GM21367 (cell line): ENCODE results near the gene C1orf198.

ENCODE experiments used
- ATAC-seq: cut with Tn5 transposase; IDR thresholded peaks from one replicate; pipeline ENCODE4 v1.9.1; 2021; ENCODE audit not compliant: unreplicated experiment

The C1orf198 gene

DNA sequence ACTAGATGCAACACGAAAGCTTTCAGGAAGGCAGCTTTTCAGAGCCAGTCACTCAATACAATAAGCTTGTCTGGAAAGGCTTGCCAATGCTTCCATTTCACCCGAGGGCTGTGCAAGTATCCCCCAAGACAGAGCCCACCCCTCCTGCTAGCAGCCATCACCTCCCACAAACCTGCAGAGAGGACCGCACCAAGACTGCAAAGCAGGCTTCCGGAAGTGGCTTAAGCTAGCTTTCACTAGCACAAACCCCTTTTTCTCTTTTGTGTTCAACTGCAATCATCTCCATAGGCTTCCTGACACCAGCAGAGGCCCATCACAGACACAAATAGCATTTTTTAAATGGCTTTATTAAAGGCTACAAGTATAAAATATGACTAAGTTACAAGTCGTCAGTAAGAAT lies 31.5 kb downstream of the C1orf198 start:
- ATAC-seq: no peak

DNA sequence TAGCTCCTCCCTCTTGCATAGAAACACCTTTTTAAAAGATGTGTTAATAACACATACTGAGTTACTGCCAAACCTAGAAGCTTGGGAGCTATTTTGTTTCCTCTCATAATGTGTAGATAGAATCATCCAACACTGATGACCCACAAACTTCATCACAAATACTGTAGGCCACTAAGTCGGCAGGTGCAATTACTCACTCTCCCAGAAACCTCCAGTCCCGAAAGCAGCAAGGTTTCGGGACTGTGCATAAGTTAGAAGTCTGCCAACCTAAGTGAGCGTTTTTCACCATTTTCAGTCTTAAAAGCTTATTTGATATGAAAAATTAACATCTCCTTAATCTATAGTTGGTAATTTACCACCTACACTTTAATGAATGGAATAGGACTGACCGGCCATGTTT lies 32.0 kb downstream of the C1orf198 start:
- ATAC-seq: no peak

DNA sequence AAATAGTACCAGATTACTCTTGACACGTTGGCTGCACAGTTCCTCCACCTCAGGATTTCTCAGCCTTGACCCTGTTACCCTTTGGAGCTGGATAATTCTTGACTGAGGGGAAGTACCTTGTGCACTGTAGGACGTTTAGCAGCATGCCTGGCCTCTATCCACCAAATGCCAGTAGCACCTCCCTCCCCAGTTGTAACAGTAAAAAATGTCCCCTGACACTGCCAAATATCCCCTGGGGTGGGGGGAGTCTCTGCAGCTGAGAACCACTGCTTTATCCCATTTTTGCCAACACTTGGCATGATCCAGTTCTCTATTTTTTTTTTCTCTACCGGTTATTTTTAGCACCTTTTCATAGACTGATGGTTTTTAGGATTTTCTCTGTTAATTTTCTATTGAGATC lies 34.0 kb downstream of the C1orf198 start:
- ATAC-seq: no peak

DNA sequence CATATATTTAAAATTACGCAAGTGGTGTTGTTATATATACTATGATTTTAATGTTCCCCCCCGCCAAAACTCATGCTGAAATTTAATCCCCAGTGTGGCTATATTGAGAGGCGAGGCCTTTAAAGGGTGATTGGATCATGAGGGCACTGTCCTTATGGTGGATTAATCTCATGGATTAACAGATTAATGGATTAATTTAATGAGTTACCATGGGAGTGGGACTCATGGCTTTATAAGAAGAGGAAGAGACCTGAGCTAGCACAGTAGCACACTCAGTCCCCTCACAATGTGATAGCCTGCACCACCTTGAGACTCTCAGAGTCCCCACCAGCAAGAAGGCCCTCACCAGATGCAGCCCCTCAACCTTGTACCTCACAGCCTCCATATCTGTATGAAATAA lies 34.8 kb downstream of the C1orf198 start:
- no peak for ATAC-seq

DNA sequence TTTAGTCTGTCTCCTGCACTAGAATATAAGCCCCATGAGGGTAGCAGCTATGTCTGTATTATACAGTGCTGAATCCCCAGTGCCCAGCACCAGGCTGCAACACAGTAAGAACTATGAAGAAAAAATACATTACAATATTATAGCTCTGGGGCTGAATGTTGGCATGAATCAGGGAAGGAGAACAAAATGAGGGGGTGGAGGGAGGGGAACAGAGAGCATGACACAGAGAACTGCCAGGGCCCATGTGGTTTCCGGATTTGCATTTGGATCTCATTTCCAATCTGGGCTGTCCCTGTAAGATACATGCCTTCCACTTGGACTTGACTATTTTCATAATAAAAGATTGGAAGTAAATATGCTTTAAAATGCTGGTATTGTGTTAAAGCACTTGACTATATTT lies 35.8 kb downstream of the C1orf198 start:
- ATAC-seq: no peak

DNA sequence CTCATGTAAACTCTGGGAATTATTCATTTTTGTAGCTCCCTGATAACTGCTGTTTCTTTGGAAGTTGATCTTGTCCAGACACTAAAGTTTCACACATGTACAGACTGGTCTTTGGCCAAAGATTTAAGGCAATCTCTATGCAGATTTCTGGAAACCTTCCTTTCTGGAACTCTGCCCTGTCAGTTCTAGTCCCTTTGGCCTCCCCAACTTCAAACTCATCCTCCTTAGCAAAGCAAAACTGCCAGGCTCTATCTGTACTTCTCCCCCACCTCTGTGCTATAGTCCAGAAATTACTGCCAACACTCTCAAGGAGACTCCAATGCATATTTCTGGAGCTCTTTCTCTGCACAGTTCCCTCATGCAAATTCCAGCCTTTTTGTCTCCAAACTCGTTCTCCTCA lies 36.5 kb downstream of the C1orf198 start:
- ATAC-seq: no peak

DNA sequence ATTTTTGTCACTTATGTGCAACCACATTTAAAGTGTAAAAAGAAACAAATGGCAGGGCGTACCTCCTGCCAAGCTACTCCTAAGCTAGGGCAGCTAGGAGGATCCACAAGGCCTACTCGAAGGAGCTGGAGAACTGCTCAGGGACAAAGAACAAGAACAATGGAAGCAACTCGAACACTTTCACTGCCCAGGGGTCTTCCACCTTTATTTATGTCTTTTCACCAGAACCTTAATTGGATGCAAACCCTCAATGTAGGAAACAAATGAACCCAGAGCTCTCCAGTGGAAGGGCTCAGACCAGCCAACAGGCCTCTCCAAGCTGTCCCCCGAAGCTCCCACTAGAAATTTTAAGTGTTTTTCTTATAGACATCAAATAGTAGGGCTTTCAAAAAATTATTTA lies 39.9 kb downstream of the C1orf198 start:
- ATAC-seq: no peak

DNA sequence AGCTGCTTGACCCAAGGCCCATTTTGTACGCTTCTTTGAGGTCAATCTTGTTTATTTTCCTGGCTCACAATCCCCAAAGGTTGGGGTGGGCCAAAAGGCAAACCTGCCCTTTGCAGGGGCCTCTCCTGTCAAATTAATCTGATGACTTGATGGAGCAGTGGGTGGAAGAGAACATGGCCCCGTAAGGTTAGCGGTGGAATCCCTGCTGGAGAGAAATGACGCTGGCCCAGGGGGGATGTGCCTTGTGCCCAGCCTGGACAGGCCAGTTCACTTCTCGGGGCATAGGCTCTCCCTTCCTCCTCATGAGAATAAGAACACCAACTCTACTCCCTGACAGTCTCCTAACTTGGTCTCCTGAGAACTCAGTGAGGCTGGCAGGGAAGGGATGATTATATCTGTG lies 40.5 kb downstream of the C1orf198 start:
- ATAC-seq: no peak

DNA sequence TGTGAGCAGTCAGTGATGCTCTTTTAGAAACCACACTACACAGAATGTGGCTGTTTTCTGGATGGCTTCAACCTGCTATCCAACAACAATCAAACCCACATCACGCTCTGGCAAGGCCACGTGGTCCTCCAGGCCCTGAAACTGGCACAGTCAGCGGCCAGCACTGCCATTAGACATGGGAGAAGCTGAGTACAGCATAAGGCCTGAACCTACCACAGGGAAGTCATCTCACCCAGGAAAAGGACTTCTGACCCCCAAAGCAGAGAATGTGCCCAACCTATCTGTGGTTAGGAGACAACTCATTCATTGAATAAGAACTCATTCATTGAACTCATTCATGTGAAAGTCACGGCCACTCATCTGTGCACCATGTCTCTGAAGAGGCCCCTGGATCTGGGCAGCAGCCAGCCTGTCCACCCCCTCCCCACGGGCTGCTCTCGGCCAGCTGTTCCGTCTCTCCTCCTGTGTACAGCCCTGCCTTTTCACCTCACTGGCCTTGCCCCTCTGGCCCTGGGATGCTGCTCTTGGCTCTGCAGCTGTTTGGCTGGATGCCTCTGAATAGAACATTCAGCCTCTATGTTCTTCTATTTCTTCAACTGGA lies 41.1 kb downstream of the C1orf198 start:
- ATAC-seq: no peak

DNA sequence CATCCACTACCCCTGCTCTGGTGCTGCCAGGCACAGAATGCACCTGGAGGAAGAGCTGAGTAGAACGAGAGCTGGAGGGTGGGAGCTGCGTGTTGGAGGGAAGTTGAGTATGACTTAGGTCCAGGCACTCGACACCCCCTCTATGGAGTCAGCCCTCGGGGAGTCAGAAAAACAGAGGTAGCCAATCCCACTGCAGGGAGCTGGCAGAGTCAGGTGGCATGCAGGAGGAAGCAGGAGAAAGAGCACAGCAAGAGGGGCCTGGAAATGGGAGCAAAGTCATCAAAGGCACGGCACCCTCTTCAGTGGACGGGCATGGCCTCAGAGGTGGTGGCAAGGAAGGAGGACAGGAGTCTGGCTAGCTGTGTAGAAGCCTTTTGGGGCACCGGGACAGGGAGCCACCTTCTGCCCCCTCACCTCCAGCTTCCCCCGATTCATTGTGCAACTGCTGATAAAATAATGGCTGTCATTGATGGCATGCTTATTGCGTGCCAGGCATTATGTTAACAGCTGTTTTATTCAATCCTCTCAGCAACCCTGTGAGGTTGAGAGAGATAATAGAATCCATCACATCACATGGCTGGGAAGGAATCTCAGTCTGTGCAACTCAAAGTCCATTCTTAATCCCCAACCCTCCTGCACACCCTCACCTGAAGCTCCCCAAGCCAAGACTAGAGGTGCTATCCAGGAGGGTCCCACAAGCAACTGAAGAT lies 42.0 kb downstream of the C1orf198 start:
- ATAC-seq: no peak

DNA sequence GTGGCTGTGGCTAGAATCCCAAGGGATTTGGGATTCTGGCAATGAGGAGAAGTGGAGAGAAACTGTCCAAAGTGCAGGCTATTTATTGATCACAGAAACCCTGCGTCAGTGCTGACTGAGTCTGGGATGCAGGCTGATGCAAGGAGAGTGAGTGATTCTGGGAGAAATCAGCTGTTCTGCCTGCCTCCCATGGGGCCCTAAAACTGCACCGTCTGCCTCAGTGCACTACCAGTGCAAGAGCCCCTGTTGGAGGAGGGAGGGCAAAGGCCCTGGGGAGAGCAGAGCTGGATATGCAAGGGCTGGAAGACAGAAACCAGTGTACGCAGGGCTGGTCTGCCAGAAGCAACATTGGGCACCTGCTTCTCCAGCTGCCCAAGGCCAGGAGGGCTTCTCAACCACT lies 42.6 kb downstream of the C1orf198 start:
- ATAC-seq: no peak

DNA sequence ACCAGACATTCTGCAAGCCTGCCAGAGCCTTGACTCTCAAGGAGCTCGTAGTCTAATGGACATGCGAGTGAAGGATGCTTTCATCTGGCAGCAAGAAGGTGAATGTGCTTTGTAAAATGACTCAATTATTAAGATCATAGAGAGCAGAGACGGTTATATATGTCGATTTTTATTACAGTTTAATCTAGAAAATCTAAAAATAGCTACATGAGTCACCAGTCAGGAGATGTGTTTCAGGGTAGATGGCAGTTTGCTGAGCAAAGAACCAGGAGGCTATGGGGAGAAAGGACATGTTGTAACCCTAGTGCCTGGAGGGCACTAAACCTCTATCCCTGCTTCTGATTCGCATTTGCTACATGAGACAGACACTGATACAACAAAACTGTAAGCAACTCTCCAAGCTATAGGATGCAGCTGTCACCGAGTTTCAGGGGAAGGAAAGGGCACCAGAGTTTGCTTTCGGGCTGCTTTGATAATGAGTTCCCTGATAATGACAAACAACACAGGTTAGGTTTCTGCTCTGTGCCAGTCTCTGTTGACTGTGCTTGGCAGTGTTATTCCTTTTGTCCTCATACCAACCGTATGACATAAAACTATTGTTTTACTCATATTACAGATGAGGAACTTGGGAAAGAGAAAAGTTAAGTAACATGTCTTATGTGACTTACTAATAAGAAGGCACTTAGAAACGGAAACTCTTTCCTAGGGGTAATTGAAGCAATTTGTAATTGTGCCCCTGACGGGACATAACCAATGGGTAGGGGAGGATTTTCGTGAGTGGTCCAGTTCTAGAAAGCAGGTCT lies 43.2 kb downstream of the C1orf198 start:
- no peak for ATAC-seq

DNA sequence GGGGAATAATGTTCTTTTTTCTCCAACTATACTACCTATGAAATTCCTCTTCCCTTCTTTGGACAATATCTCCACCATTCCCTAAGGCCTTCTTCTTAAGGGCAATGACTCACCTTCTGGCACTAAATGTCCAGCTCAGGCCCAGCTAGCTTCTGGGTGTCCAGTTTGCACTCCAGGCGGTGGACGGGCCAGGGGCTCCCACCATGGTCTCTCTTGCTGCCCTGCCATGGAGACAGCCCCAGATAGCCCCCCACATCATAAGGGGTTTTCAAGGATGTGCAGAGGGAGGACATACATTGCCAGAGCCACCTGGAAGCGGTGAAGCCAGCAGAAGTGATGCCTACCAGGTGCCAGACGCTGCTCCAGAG lies 43.8 kb downstream of the C1orf198 start:
- no peak for ATAC-seq

DNA sequence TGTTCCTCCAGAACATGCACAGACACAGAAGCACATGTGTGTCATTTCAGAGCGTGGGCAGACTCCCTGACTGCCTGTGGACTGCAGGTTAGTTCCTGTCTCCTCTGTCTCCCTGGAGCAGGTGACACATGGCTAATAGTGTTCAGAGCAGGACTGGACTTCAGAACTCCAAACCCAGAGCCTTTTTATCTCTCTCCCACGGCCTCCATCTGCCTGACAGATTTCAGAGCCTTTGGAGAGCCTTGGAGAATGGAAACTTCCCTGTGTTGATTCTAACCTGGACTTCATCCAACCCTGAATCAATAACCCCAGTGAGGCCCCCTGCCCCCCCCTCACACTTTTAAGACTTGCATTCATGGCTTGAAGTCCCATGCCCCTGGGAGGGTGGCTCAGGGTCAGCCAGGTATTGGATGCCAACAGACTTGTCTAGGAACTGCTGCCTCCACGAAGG lies 44.4 kb downstream of the C1orf198 start:
- no peak for ATAC-seq

DNA sequence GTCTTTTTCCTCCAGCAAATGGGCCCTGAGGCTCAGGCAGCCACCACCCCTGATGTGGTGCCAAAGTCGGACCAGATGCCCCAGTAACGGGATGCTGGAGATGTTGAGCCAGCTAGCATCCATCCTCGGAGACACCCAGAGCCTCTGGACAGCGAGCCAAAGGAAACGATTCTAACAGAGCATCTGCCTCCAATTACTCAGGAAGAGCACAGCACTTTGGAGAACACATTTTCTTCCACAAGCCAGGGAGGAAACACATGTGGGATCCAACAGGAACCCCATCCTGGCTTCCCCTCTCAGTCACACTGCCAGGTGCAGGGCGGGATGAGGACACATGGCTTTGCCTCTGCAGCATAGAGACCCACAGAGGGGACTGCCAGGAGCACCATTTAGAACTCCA lies 44.9 kb downstream of the C1orf198 start:
- no peak for ATAC-seq

DNA sequence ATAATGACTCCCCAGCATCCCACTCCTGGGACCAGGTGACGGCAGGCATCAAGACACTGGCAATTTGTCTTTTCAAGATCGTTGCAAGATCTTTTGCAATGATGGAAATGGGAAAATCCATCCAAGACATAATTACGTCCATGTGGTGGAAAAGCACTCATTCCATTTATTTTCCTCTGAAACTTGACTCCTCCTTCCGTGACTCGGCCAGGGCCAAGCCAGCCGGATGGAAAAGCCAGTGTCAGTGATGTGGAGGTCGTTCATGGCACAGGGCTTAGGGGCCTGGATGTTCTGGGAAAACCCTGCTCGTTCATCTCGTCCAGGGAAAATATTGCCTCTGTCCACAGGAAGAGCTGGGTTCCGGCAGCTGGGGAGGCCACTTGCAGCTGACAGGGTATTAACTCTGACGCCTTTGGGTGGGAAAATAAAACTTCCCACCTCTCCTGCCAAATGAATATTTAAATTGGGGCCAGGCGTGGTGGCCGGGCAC lies 46.2 kb downstream of the C1orf198 start:
- no peak for ATAC-seq

DNA sequence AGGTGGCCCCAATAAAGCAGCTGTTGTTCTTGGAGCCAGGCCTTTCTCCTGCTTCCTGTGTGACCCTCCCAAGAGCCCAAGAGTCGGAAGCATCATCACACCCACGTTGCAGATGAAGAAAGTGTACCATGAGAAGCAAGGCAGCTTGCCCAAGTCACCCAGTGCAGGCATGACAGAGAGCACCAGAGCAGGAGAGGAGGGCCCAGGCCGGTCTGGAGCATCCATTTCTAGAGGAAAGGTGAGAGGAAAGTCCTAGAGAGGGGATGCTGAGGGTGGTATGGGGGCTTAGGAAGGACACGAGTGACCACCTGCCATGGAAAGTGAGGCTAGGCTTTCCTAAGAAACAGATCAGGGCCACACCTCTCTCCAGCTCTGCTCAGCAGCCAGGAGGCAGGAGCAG lies 47.0 kb downstream of the C1orf198 start:
- no peak for ATAC-seq

DNA sequence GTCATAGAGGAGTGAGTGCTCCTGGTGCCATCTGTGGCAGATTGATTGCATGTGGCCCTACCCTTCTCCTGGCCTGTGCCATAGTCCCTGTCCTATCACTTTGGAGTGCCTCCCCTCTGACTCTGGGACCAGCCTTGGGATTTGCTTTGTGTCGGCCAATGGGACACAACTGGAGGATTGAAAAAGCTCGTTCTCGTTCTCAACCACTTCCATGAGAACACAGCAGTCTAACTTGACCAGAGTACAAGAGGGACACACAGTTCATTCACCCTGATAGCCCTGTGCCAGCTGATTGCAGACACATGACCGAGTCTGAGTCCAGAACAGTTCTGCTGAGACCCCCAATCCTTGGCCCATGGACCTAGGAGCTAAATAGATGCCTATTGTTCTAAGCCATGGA lies 47.8 kb downstream of the C1orf198 start:
- ATAC-seq: no peak

DNA sequence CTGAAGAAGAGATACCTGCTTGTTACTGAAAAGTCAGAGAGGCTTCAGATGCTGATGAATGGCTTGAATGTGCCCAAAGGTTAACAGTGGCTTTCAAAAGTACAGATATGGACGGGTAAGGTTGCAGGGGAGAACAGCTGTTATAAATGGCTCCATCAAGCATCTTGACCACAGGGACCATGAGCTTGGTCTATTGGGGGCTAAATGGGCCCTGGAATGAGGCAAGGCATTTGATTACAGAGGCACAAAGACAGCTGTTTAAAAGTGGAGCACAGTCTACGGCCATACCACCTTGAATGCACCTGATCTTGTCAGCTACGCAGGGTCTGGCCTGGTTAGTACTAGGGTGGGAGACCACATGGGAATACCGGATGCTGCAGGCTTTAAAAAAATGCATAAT lies 48.3 kb downstream of the C1orf198 start:
- no peak for ATAC-seq

DNA sequence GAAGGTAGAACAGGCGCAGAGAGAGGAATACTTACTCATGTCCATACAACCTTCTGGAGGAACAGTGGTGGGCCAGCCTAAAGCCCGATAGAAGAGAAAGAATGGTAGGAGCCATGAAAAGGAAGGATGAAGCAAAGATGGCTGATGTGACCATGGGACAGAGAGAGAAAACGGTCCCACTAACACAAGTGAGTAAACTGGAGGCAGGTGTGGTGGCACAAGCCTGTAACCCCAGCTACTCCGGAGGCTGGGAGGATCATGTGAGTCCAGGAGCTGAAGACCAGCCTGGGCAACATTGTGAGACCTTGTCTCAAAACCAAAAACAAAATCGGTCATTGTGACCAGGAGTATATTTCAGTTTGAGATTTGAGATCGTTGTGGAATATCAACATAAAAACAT lies 49.4 kb downstream of the C1orf198 start:
- no peak for ATAC-seq

DNA sequence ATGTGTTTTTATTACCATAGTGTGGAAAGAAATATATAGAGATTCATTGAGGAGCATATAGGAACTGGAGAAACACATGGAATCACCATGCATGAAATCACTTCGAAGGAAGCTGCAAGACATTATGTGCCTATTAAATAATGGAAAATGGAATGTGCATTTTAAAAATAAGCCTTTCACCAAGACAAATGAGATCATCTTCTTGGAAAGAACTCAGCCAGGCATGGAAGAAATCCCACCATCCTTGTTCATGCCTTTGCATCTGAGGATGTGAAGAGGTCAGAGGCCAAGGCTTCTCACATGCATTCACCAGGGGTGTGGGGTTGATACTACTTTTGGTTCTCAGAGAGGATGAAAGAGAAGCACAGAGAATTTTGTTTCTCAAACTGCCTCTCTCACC lies 50.0 kb downstream of the C1orf198 start:
- ATAC-seq: no peak

DNA sequence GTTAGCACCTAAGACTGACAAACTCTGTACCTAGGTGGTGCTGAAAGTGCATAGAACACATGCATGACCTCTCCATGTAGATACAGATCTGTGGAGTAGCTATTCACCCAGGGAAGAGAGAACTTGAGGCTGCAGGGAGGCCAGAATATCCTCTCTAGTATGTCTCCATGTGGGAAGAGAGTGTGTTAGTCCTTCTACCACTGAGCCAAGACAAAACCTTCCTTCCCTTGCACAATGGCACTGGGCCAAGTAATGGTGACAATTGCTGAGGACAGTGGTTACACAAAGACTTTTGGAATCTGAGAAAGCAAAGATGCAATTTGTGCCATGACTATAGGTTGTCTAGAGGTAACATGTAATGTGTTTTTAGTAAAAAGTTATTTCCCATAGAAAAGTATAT lies 52.3 kb downstream of the C1orf198 start:
- ATAC-seq: no peak
